OCI-LY7 (cell line): ENCODE data around the gene PCYOX1L. TPM values are rescaled to one million over a fixed set of nuclear protein-coding genes. Genes with fewer than 3 reads are reported as not detected.

Source experiments
- BruUV-seq: library from RNA; stranded (reverse); fragments of 400-500 nt; replicated peaks from 2 replicates; lab custom pipeline; 2021; lab: Mats Ljungman, UMichigan
- CTCF ChIA-PET: fragments of 300-600 bp; sonication (Branson Sonifier 250); formaldehyde crosslinking; loops from one replicate; lab custom pipeline; 2022; ENCODE audit warnings: antibody characterized with exemption; ENCODE audit not compliant: unreplicated experiment; lab: Charles Lee
- POLR2A ChIA-PET: fragments of 300-600 bp; sonication (Branson Sonifier 250); formaldehyde crosslinking; loops from one replicate; lab custom pipeline; 2022; ENCODE audit warnings: antibody characterized with exemption; lab: Charles Lee
- DNase-seq: peaks from one replicate; pipeline ENCODE4 v3.0.0-alpha.2; 2015; ENCODE audit warnings: low spot score
- H2AFZ ChIP-seq: fragments of 200-600 bp; sonication (generic), shearing (Covaris generic); 2 replicates; pipeline ENCODE4 v1.6.1; 2014; ENCODE audit warnings: mild to moderate bottlenecking, antibody characterized with exemption, low read length, moderate library complexity
- H3K27ac ChIP-seq: fragments of 200-600 bp; sonication (generic); 2 replicates; pipeline ENCODE4 v1.5.1; 2014; ENCODE audit warnings: mixed run types, low read depth, mild to moderate bottlenecking, moderate library complexity, low read length, inconsistent platforms; ENCODE audit not compliant: poor library complexity, severe bottlenecking
- H3K36me3 ChIP-seq: fragments of 200-600 bp; sonication (generic); 2 replicates; pipeline ENCODE4 v1.6.1; 2014; ENCODE audit warnings: mild to moderate bottlenecking, antibody characterized with exemption, low read length, moderate library complexity, mixed read lengths; ENCODE audit not compliant: insufficient read depth
- H3K4me1 ChIP-seq: fragments of 200-600 bp; sonication (generic); 2 replicates; pipeline ENCODE4 v1.5.1; 2014; ENCODE audit warnings: mild to moderate bottlenecking, low read length; ENCODE audit not compliant: insufficient read depth, poor library complexity, severe bottlenecking
- H3K4me2 ChIP-seq: fragments of 200-600 bp; sonication (generic); 2 replicates; pipeline ENCODE4 v1.6.1; 2014; ENCODE audit warnings: mild to moderate bottlenecking, low read length
- H3K4me3 ChIP-seq: fragments of 200-600 bp; sonication (generic); 2 replicates; pipeline ENCODE4 v1.5.1; 2014; ENCODE audit warnings: mild to moderate bottlenecking, low read depth, low read length; ENCODE audit not compliant: poor library complexity, severe bottlenecking
- H3K79me2 ChIP-seq: fragments of 200-600 bp; sonication (generic); 2 replicates; pipeline ENCODE4 v1.6.1; 2016; ENCODE audit warnings: low read depth, mild to moderate bottlenecking, low read length, moderate library complexity, mixed read lengths; ENCODE audit not compliant: insufficient read depth
- H3K9me2 ChIP-seq: fragments of 200-600 bp; sonication (generic); 2 replicates; pipeline ENCODE4 v1.6.1; 2016; ENCODE audit warnings: mild to moderate bottlenecking, low read length, mixed read lengths; ENCODE audit not compliant: insufficient read depth
- H3K9me3 ChIP-seq: fragments of 200-600 bp; sonication (generic); 2 replicates; pipeline ENCODE4 v1.6.1; 2014; ENCODE audit warnings: mild to moderate bottlenecking, mixed run types, low read length, mixed read lengths
- H4K20me1 ChIP-seq: fragments of 200-600 bp; sonication (generic); 2 replicates; pipeline ENCODE4 v1.6.1; 2014; ENCODE audit warnings: mild to moderate bottlenecking, antibody characterized with exemption, low read length, moderate library complexity, mixed read lengths; ENCODE audit not compliant: insufficient read depth
- EZH2phosphoT487 ChIP-seq: fragments of 200-600 bp; sonication (generic); IDR thresholded peaks from 2 replicates; pipeline ENCODE4 v1.6.1; 2018; ENCODE audit warnings: low read depth, borderline replicate concordance, mild to moderate bottlenecking, mixed run types, antibody characterized with exemption, low read length, moderate library complexity, mixed read lengths
- intact Hi-C: fragments of 100-400 bp; cut with micrococcal nuclease; formaldehyde crosslinking; loops from one replicate; pipeline ENCODE4 v1.10.0; 2022; ENCODE audit not compliant: unreplicated experiment
- total RNA-seq, 2 experiments: library from RNA; depleted of rRNA in 1 of 2; stranded (reverse); fragments of >200 nt in 1 of 2; shearing (Covaris generic) in 1 of 2; gene quantifications; 2 replicates each; pipeline ENCODE4 v1.2.3, GENCODE V29; 2014 to 2022
- TF ChIP-seq, protein P1 (sequence below): fragments of 200-600 bp; sonication (generic); conservative IDR thresholded peaks from 2 replicates; pipeline ENCODE4 v1.5.1; 2014; ENCODE audit warnings: mild to moderate bottlenecking, antibody characterized with exemption, low read length, moderate library complexity, mixed read lengths

The PCYOX1L gene
- total RNA-seq, 2 experiments from 2014 or later = 22.5 to 33.3 TPM

DNA sequence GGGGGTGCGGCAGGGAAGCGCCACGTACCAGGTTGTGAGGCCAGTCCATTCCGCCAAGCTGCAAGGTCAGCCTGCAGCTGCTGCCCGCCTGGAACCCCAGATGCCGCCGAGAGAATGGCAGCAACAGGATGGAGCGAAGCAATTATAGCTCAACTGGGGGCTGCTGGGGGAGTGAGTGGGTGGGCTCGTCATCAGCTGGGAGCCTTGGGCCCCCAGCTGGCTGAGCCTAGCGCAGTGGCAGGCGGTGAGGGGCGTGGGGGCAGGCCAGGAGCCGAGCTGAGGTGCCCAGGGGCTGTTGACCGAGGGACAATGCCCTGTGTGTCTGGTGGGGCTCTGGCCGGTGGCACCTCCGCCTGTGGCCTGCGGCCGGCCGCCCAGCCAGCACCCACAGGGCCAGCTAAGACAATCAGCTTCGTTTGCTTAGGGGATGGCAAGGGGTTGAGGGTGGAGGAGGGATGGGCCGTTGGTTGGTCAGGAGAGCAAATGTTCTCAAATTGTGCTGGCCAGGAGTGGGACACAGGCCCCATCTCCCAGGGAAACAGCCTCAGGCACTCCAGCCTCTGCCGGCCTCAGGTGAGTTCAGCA lies 21.4 kb downstream of the PCYOX1L start, which contains the start of gene IL17B:
Gene IL17B (minus strand): TSS at position 116 of the 585 bp plus-strand sequence. CDS start 67 bp downstream, at position 49.
- Histone ChIP-seq H3K9me2 (no peaks in the 10 kb centered on the region), H4K20me1 (no peaks in the 10 kb centered on the region), H3K4me2 (no peak within 1 kb of the TSS), H3K9me3 (no peaks in the 10 kb centered on the region), H3K36me3 (no peaks in the 10 kb centered on the region), H3K4me1 (no peaks in the 10 kb centered on the region), H3K4me3 (no peak within 1 kb of the TSS), H2AFZ (no peak within 1 kb of the TSS), H3K27ac (no peak within 1 kb of the TSS), H3K79me2 (no peaks in the 10 kb centered on the region)
- no TSS peak for BruUV-seq
- CTCF ChIA-PET = interaction anchor here (0.6 to 1.4 kb wide), 2 partner anchors 23 to 186 kb away, joined by 3 to 7 read pairs; no protein-coding TSS in a partner anchor
- POLR2A ChIA-PET = interaction anchor here (1.1 kb wide), 1 partner anchor 178 kb away, joined by 3 read pairs; no protein-coding TSS in a partner anchor
- DNase-seq = no peak
- intact Hi-C loops = no loop called here
- TF ChIP-seq EZH2phosphoT487 = no peak
- TF ChIP-seq, protein P1, sequence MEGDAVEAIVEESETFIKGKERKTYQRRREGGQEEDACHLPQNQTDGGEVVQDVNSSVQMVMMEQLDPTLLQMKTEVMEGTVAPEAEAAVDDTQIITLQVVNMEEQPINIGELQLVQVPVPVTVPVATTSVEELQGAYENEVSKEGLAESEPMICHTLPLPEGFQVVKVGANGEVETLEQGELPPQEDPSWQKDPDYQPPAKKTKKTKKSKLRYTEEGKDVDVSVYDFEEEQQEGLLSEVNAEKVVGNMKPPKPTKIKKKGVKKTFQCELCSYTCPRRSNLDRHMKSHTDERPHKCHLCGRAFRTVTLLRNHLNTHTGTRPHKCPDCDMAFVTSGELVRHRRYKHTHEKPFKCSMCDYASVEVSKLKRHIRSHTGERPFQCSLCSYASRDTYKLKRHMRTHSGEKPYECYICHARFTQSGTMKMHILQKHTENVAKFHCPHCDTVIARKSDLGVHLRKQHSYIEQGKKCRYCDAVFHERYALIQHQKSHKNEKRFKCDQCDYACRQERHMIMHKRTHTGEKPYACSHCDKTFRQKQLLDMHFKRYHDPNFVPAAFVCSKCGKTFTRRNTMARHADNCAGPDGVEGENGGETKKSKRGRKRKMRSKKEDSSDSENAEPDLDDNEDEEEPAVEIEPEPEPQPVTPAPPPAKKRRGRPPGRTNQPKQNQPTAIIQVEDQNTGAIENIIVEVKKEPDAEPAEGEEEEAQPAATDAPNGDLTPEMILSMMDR = no peak

DNA sequence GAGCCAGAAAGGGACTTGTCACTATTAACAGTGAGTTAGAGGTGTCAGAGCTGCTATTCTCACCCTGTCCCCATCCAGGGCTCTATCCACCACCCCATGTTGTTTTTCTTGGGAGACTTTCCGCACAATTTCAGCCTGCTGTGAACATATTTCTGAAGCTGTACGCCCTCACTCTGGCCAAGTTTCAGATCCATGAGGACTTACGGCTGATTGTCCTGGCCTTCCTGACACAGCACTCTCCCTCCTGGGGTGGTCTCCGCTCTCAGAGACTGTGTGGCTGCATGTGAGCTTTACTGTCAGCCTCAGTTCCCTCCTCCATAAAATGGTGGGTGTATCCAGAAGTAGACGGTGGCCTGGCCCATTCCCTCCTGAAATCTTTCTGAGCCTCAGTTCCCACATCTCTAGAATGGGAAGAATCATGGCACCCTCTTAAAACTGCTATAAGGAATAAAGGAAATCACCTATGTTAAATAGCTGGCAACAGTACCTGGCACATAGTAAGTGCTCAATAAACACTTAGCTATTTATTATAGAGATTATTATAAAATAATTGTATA lies 22.1 kb downstream of the PCYOX1L start:
- Histone ChIP-seq H2AFZ (no peak overlapping the region), H3K4me2 (no peak overlapping the region), H3K9me2 (no peaks in the 10 kb centered on the region), H3K79me2 (no peaks in the 10 kb centered on the region), H3K9me3 (no peaks in the 10 kb centered on the region), H3K27ac (no peak overlapping the region), H4K20me1 (no peaks in the 10 kb centered on the region), H3K4me3 (no peak overlapping the region), H3K36me3 (no peaks in the 10 kb centered on the region), H3K4me1 (no peaks in the 10 kb centered on the region)
- intact Hi-C loops = no loop called here
- TF ChIP-seq, protein P1 = no peak
- no peak for TF ChIP-seq EZH2phosphoT487
- POLR2A ChIA-PET = interaction anchor here (0.6 to 1.1 kb wide), 3 partner anchors 26 to 225 kb away, joined by 3 to 5 read pairs (median 4); no protein-coding TSS in a partner anchor
- no peak for DNase-seq
- no TSS peak for BruUV-seq
- CTCF ChIA-PET = interaction anchor here (1.4 kb wide), 1 partner anchor 185 kb away, joined by 3 read pairs; no protein-coding TSS in a partner anchor
